Measurements from ENCODE around the gene SF3A2.

GRCh38 chr19:2207008-2207407 lies 29.6 kb upstream of the SF3A2 start:
- TF ChIP-seq CTCF (conservative IDR thresholded peaks at IDR 0.05; ENCODE audit: low read depth in 2 of 2) (no peak), REST (IDR thresholded peaks at IDR 0.05; ENCODE audit: unreplicated experiment) (no peak), POLR2AphosphoS5 (IDR thresholded peaks at IDR 0.05; ENCODE audit: low read depth) (no peak), JUNB (IDR thresholded peaks at IDR 0.05; ENCODE audit: unreplicated experiment) (no peak), CREB1 (CRISPR knock-in tag; IDR thresholded peaks at IDR 0.05; ENCODE audit: low read depth) (no peak), EZH2 (IDR thresholded peaks at IDR 0.05; ENCODE audit: low read depth, unreplicated experiment) (no peak), ETS1 (IDR thresholded peaks at IDR 0.05) (no peak), NANOG (IDR thresholded peaks at IDR 0.05; ENCODE audit: borderline replicate concordance) (no peak), EZH2phosphoT487 (IDR thresholded peaks at IDR 0.05; ENCODE audit: unreplicated experiment) (no peak), ZNF114 (CRISPR knock-in tag; IDR thresholded peaks at IDR 0.05) (no peak), ZNF462 (CRISPR knock-in tag; IDR thresholded peaks at IDR 0.05) (no peak)

All from GM23338 (cell line).